GM21576 (cell line): ENCODE measurements around the gene ACAA2.

Experiments
- ATAC-seq: cut with Tn5 transposase; IDR thresholded peaks from one replicate; pipeline ENCODE4 v1.9.1; 2021; ENCODE audit warnings: mild to moderate bottlenecking, moderate library complexity; ENCODE audit not compliant: unreplicated experiment

Gene ACAA2

GRCh38 chr18:49768051-49768391, 45.3 kb downstream of the ACAA2 start:
- no peak for ATAC-seq

- ATAC-seq: no peak
Observed at GRCh38 chr18:49767111-49768050, 46.0 kb downstream of the ACAA2 start.

DNA sequence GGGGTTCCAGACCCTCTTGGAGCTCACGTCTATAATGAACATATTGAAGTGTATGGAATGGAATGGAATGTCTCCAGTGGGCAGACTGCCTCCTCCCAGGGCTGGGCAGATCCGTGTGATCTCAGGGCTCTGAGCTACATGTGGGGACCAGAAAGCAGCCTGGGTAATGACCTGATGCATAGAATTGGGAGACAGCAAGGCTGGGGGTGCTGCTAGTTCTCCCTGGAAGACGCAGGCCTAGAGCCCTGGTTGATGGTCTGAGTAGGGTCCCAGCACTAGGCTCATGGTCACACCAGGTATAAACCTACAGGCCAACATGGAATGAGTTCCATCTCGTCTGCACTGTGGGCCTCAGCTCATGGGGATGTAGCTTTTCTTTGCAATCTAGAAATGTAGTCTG, 46.7 kb downstream of the ACAA2 start:
- ATAC-seq: no peak

DNA sequence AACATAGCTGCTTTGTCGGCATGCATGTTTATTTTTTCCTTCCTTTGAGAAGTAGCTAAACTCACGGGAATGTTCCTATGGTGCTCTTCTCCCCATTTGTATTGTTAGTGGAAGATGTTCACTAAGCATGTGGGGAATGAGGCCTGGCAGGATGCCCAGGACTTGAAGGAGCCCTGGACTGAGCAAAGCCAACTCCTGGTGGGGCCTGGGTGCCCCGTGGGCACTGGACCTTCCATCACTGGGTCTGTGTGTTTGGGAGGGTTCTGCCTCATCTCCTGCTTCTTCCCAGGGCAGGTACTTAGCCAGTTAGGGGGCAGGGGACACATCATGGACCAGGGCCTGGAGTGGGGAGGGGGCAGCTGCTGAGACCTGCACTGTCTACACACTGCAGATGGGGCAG, 49.3 kb downstream of the ACAA2 start:
- no peak for ATAC-seq

DNA sequence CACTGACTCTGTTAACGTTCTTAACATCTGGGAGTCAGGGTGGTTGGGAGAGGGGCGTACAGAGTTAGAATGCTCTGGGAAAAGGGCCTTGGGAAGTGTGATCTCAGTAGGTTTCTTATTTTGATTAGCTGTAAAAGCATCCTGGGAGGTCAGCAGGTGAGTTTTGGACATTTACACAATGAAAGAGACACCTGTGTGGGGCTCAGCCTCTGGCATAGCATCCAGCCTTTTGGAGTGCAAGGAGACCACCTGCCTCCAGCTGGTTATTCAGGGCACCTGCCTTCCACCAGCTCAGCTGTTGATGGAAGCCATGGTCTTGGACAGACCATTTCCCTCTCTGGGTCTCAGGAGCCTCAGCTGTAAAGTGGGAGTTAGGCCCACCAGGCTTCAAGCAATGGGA, 49.7 kb downstream of the ACAA2 start:
- no peak for ATAC-seq

DNA sequence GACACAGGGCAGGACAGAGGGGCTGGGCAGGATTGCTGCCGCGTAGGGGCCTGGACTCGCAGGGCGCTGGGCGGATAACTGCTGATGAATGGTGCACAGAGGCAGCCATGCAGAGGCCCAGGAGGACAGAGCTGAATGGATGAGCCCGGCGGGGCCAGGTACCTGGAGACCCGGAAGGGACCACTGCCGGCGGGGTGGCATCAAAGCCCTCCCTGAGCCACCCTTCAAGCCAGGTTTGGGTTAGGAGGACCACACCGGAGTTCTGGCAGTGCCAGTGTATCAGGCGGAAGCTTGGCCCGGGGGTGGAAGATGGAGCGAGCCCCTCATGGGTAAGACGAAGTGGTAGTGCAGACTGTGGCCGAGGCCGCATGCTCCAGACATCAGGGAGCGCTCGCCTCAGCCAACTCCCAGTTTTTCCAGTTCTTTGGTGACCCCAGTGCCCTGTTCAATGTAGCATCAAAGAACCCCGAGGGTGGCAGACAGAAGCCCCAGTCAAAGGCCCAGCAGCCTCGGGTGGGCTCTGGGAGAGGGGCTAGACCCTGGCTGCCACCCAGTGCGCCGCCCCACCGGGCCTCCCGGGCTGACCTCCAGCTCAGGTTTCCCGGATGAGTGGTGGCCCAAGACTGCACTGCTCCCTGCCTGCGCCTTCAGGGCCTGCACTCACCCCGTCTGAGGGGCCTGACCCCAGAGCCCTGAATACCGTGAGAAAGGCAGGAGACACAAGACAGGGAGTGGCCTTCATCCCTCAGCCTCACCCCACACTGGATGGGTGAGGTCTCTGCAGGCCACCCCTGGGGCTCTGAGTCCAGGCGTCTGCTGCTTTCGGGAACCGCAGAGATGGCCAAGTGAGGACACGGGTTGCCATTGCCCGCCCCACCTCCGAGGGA, 50.9 kb downstream of the ACAA2 start:
- ATAC-seq: no peak

DNA sequence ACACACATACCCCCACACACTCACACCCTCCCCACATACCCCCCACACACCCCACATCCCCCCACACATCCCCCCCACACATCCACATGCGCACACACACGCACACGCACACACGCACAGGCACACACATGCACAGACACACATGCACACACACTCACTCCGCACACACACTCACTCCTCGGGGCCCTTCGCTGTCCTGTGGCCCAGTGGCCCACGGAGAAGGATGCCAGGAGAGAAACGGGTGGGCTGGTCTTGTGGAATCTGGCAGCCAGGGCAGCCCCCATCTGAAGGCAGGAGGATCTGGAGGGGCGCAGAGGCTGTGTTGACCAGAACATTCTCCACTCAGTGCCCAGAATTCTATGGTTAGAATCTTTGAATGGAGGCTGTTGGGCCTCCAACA, 51.6 kb downstream of the ACAA2 start:
- ATAC-seq: no peak

DNA sequence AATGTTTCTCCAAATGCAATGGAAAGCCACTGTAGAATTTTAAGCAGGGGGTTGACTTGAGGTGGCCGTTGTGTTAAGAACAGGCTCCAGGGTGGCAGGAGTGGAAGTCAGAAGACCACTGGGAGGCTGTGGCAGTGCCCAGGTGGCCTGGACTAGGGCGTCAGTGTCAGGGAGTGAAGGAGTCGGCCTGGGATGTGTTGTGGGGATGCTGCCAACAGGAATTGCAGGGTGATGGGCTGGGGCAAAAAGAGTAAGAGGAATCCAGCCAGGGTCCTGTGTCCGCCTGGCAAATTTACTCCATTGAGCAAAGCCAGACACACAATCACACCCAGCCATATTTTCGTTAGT, 55.1 kb downstream of the ACAA2 start:
- ATAC-seq: no peak

- no peak for ATAC-seq
Observed at GRCh38 chr18:49757513-49758262, 55.6 kb downstream of the ACAA2 start.

DNA sequence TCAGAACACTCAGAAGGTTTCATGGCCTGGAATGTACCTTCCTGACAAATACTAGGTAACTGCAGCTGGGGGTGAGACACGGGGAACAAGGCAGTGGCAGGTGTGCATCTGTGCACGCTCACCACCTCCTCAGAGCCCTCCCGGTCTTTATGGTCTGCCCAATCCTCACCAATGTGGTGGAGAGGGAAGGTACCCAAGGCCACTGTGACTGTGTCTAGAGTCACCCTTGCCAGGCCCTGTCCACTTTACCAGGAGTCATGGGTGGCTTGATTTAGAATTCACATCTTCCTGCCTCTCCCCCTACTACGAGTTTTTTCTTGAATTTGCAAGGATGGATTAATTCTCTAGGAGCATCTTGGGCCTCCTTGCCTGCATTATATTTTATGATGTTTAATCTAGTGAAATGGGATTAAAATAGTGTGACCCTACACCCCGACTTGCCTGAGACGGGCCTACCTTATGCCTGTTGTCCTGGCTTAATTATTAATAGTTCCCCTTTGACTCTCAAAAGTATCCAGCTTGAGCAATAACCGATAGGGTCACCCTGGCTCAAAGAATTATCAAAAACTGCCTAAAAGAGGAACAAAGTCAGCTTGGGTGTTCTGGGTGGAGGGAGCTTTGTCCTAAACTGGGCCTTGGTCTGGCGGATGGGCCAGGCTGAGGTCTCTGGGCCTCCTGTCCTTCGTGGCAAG, 56.5 kb downstream of the ACAA2 start:
- no peak for ATAC-seq

DNA sequence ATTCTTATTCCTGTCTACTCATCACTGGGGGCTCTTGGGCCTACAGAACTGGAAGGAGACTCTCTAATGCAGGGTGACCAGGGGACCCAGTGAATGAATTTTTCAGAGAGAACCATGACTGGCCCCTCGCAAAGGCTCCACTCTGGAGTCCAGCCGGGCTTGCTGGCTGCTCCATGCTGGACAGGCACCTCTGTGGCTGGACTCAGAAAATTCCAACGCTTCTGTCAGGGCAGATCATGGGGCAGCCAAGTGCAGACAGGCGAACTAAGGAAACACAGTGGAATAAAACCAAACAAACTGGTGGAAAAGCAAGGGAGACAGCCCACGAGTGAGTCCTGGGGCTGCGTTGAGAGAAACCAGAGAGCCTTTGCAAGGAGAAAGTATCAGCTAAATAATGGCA, 57.2 kb downstream of the ACAA2 start:
- ATAC-seq: no peak

- no peak for ATAC-seq
Observed at GRCh38 chr18:49755489-49755888, 57.8 kb downstream of the ACAA2 start.

- ATAC-seq: no peak
Observed at GRCh38 chr18:49754866-49755265, 58.5 kb downstream of the ACAA2 start.

DNA sequence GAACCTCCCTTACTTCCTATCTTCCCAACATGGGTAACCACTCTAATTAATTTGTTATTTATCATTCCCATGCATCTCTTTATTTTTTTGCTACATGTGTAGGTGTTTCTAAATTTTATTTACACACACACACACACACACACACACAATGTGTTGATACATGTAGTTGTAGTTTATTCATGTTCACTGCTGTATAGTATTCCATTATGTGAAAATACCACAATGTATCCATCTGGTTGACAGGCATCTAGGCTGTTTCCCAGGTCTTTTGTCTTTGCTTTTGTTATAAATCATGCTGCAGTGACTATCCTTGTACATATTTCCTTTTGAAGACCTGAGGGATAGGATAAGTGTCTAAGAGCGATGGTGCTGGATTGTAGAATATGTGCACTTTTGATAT, 59.7 kb downstream of the ACAA2 start:
- no peak for ATAC-seq

DNA sequence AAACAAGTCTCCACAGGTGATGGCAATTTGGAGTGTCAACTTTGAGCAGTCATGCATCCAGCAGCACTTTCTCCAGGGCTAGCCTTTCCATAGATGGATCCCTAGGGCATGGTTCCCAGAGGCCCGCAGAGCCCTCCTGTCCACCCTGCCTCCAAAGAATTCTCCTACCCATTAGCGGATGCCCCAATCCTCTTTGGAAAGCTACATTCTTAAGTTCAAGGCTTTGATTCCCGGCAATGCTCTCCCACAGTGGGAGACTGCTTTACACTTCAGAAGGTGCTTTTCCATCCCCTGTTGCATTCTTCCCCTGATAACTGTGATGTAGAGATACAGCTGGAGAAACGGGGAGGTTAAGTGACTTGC, 61.3 kb downstream of the ACAA2 start:
- ATAC-seq: no peak

DNA sequence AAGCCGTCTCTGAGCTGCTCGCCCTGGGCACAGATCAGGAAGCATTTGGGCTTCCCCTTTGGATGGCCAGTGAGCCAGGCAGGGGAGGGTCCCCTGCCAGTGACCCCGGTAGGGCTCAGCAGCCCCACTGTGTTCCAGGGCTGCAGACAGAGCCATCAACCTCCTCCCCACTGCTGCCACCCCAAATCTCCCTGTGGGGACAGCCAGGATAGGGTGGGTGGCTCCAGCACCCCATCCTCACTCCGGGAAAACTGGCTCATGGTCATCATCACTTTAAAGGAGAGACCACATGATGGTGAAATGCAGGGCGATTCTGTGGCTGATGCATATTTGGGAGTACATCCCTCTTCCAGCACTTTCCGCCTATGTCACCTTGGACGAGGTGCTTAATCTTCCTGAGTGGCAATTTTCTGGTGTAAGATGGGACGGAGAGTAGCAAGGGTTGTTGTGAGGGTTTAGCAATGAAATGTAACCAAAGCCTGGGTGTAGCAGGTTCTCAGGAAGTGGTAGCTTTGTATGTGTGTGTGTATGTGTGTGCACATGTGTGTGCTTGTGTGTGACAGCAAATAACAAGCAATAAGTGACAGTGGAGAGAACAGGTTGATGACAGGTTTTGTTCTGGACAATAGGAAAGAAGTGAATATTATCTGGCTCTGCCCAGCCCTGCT, 61.8 kb downstream of the ACAA2 start:
- no peak for ATAC-seq

DNA sequence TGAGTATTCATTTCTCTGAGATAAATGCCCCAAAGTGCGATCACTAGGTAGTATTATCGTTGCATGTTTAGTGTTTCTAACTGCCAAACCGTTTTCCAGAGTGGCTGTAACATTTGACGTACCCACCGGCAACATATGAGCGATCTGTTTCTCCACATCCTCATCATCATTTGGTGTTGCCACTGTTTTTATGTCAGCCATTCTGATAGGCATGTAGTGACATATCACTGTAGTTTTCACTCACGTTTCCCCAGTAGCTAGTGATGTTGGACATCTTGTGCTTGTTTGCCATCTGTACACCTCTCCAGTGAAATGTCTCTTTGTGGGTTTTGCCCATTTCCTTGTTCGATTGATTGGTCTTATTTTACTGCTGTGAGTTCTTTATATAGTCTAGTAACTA, 63.8 kb downstream of the ACAA2 start:
- no peak for ATAC-seq

- ATAC-seq: no peak
Observed at GRCh38 chr18:49747876-49748275, 65.5 kb downstream of the ACAA2 start.

DNA sequence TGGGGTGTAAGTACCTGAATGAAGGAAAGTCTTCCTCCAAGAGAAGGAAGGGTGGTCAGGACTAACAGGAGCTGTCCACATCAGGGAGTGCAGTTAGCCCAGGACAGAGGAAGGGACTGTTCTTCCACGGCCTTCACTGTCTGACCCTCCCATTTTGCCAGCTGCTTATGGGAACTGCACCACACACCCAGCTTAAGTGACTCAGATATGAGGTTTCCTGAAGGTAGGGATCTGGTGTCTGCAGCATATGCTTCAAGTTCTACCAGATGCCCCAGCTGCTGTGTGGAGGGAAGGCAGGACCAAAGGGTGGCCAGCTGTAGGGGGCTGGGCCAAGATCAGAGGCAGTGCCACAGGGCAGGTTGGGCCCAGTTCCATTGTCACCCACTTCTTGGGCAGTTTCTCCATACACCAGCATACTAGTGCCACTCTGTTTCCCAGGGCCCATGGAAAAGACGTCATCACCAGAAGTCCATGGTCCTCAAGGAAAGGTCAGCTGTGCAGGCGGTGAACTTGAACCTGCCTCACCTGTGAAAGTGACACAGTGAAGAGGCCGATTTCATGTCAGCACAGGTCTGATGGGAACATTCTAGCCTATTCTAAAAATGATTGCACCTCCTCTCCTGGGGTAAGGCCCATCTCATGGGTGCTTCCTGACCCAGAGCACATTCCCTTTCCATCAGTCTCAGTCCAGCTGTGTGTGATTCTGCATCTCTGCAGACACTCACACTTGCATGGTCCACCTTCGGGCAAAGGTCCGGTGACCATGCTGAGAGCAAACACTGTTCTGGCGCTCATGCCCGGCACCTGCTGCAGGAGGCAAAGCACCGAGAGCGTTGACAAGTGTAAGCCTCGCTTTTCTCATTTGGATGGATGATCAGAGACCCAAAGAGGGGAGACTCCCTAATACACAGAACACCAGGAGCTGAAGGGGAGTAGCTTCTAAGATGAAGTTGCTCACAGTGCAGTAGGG, 68.0 kb downstream of the ACAA2 start:
- ATAC-seq: no peak
